ENCODE results near the gene TTBK1.

Gene TTBK1

DNA sequence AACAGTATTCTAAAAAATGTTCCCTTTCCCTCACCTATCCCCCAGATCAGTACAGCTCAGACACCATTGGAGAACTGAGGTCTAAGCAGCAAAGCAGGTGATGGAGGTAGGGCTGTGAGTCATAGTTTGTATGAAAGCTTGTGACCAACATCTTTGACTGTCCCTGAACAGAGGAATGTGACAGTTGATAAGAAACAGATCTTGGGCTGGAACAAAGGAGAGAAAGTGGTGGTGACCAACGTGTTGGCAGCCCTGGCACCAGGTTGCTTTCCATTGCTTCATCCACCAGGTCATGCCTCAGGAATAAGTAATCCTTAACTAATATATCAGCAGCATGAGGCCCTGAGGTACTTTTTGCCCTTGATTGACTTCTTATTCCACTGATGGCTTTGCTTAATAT, 85.2 kb downstream of the TTBK1 start:
- H3K4me3 ChIP-seq (ENCODE audit: low read depth, low read length) = no peak overlapping the region
- no peak for DNase-seq (ENCODE audit: low read depth)

DNA sequence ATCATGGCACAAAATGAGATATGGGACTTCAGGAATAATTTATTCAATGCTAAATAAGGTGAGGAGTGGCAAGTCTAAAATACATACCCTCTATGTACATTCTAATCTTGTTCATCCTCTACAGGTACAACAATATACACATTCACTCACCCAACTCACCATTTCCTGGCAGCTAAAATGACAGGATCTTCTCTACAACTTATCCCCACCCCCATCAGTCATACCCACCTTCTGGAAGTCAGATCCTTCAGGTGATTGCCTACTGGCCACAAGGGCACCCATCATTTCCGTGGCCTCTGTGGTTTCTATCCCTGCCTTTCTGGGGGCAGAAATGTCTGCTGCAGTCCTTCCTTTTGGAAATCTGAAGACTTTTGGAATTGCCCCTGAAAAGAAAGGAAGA, 88.2 kb downstream of the TTBK1 start:
- TF ChIP-seq CTCF (IDR thresholded peaks at IDR 0.05; ENCODE audit: insufficient read depth, low read depth, low read length, missing control alignments) = no peak
- no peak overlapping the region for H3K4me3 ChIP-seq (ENCODE audit: low read depth, low read length)
- DNase-seq (ENCODE audit: low read depth) = no peak

More for the DNA sequence above, 85.2 kb downstream of the TTBK1 start:
- no peak for TF ChIP-seq CTCF (IDR thresholded peaks at IDR 0.05; ENCODE audit: insufficient read depth, low read depth, low read length, missing control alignments)

DNA sequence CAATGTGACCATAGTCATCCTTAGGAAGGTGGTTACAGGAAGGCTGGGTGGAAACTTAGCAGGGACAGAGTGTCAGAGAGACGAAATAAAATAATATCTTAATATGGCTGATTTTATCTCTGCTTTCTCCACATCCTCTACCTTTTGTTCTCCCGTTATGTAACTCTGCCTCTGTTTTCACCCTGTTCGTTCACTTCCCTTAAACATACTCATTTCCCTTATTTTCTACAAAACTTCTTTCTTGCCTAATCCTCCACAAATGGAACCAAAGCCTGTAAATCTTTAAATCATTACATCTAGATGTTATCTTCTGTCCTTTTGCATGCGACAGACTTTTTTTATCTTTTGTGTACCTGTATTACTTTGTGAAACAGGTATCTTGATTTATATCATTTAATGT, 88.6 kb downstream of the TTBK1 start:
- no peak for DNase-seq (ENCODE audit: low read depth)
- no peak for TF ChIP-seq CTCF (IDR thresholded peaks at IDR 0.05; ENCODE audit: insufficient read depth, low read depth, low read length, missing control alignments)
- no peak overlapping the region for H3K4me3 ChIP-seq (ENCODE audit: low read depth, low read length)

DNA sequence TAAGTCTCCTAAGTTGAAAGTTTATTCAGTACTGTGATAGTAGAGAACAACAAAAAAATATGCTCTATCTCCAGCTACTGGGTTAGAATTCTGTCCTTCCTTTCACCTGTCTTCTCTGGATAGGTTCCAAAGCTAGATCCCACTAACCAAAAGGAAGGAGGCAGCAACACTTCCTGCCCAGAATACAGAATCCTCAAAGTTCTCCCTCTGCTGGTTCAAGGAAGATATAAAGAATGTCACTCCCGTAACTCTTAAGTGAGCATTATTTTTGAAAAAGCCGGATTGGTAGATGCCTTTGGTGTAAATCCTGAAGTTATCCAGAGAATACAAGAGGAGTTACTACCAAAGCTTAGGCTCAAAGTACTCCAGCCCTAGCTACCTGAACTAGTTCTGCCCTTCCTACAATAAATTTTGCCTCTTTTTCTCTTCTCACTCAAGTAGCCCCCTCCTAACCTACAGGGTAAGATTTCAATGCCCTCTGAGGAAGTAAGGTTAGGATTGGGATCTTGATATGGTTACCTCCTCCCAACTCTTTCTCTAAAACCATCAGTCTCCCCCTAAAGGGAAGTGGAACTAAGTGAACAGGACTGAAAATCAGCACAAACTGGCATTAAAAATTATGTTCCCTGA, 91.3 kb downstream of the TTBK1 start:
- DNase-seq (ENCODE audit: low read depth) = peak; percentile 20
- no peak overlapping the region for H3K4me3 ChIP-seq (ENCODE audit: low read depth, low read length)
- peak; percentile 27 for TF ChIP-seq CTCF (IDR thresholded peaks at IDR 0.05; ENCODE audit: insufficient read depth, low read depth, low read length, missing control alignments)

DNA sequence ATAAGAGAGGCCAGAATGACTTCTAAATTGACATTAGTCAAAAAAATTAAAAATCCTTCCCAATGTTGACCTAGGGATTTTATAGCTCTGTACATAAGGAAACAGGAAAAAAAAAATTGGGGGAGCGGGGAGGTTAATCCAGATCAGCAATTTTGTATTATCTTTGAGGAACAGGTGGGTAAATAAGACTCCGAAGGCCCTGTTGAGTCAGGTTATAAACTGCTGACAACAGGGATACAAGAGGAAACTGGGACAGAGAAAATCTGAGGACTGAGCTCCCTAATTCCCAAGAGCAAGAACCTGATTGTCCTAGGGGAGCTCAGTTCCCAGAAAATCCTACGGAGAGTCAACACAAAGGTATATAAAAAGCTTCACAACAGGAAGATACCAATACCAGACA, 92.2 kb downstream of the TTBK1 start:
- no peak overlapping the region for H3K4me3 ChIP-seq (ENCODE audit: low read depth, low read length)
- no peak for TF ChIP-seq CTCF (IDR thresholded peaks at IDR 0.05; ENCODE audit: insufficient read depth, low read depth, low read length, missing control alignments)
- no peak for DNase-seq (ENCODE audit: low read depth)

- no peak for DNase-seq (ENCODE audit: low read depth)
- no peak overlapping the region for H3K4me3 ChIP-seq (ENCODE audit: low read depth, low read length)
- TF ChIP-seq CTCF (IDR thresholded peaks at IDR 0.05; ENCODE audit: insufficient read depth, low read depth, low read length, missing control alignments) = no peak
These were observed 93.1 kb downstream of the TTBK1 start for GRCh38 chr6:43336382-43336781.

Data from GM12865 (cell line).